ENCODE results near the gene TMEM45B. TPM values are rescaled to one million over a fixed set of nuclear protein-coding genes. Genes with fewer than 3 reads are reported as not detected.

TMEM45B gene
- polyA plus RNA-seq, 1 donor from 2014 or later = not detected

GRCh38 chr11:129881570-129882170, 66.0 kb downstream of the TMEM45B start:
- Histone ChIP-seq H3F3A (ENCODE audit: insufficient read depth, low read length, poor library complexity, severe bottlenecking) (no peaks in the 10 kb centered on the region), H3K9ac (ENCODE audit: low read length) (no peak overlapping the region), H3K27me3 (ENCODE audit: insufficient read depth, low read depth, low read length) (no peaks in the 10 kb centered on the region), H3K27ac (ENCODE audit: low read length) (no peak overlapping the region), H3K9me2 (ENCODE audit: insufficient read depth, low read length) (no peaks in the 10 kb centered on the region), H3K9me3 (ENCODE audit: low read length) (no peaks in the 10 kb centered on the region), H2AFZ (ENCODE audit: low read depth, low read length) (no peak overlapping the region), H3K79me2 (replicated peaks; ENCODE audit: insufficient read depth, low read length) (no peaks in the 10 kb centered on the region), H4K20me1 (ENCODE audit: insufficient read depth) (no peaks in the 10 kb centered on the region), H3K36me3 (ENCODE audit: insufficient read depth, low read length) (peaks cover 25% of the 10 kb centered on the region), H3K4me2 (ENCODE audit: low read length) (no peak overlapping the region), H3K4me3 (ENCODE audit: low read length) (no peak overlapping the region)
- TF ChIP-seq CTCF (IDR thresholded peaks at IDR 0.05; ENCODE audit: poor library complexity, severe bottlenecking) (peak; percentile 28), MXI1 (conservative IDR thresholded peaks at IDR 0.05; ENCODE audit: poor library complexity, severe bottlenecking) (no peak)

GRCh38 chr11:129884581-129884980, 68.9 kb downstream of the TMEM45B start:
- Histone ChIP-seq H3K9ac (ENCODE audit: low read length) (no peak overlapping the region), H3K4me2 (ENCODE audit: low read length) (no peak overlapping the region), H3K36me3 (ENCODE audit: insufficient read depth, low read length) (peaks cover 23% of the 10 kb centered on the region), H3K9me3 (ENCODE audit: low read length) (no peaks in the 10 kb centered on the region), H3K4me3 (ENCODE audit: low read length) (no peak overlapping the region), H2AFZ (ENCODE audit: low read depth, low read length) (no peak overlapping the region), H3F3A (ENCODE audit: insufficient read depth, low read length, poor library complexity, severe bottlenecking) (no peaks in the 10 kb centered on the region), H3K27me3 (ENCODE audit: insufficient read depth, low read depth, low read length) (no peaks in the 10 kb centered on the region), H4K20me1 (ENCODE audit: insufficient read depth) (no peaks in the 10 kb centered on the region), H3K79me2 (replicated peaks; ENCODE audit: insufficient read depth, low read length) (no peaks in the 10 kb centered on the region), H3K27ac (ENCODE audit: low read length) (no peak overlapping the region), H3K9me2 (ENCODE audit: insufficient read depth, low read length) (no peaks in the 10 kb centered on the region)
- TF ChIP-seq MXI1 (conservative IDR thresholded peaks at IDR 0.05; ENCODE audit: poor library complexity, severe bottlenecking) (no peak), RAD21 (conservative IDR thresholded peaks at IDR 0.05) (no peak), EZH2 (IDR thresholded peaks at IDR 0.05; ENCODE audit: borderline replicate concordance, insufficient read depth, low read length, poor library complexity, severe bottlenecking) (no peak), SMC3 (conservative IDR thresholded peaks at IDR 0.05; ENCODE audit: poor library complexity) (no peak), EP300 (conservative IDR thresholded peaks at IDR 0.05; ENCODE audit: poor library complexity, severe bottlenecking) (no peak), TAF1 (IDR thresholded peaks at IDR 0.05; ENCODE audit: low read depth) (no peak), CTCF (IDR thresholded peaks at IDR 0.05; ENCODE audit: poor library complexity, severe bottlenecking) (no peak), REST (IDR thresholded peaks at IDR 0.05; ENCODE audit: borderline replicate concordance) (no peak), POLR2AphosphoS5 (IDR thresholded peaks at IDR 0.05) (no peak)
